SK-N-SH (cell line): ENCODE data around the gene CDH13.

ENCODE experiments used
- CTCF ChIP-seq: fragments of 200-600 bp; sonication (generic); IDR thresholded peaks from 2 replicates; pipeline ENCODE4 v1.6.1; 2017; ENCODE audit warnings: antibody characterized with exemption, mild to moderate bottlenecking, moderate library complexity
- EZH2phosphoT487 ChIP-seq: fragments of 200-600 bp; sonication (generic); IDR thresholded peaks from 2 replicates; pipeline ENCODE4 v1.6.1; 2017; ENCODE audit warnings: low read depth, mixed run types, mild to moderate bottlenecking, antibody characterized with exemption, moderate library complexity, borderline replicate concordance
- FOXJ3 ChIP-seq: sonication (generic); formaldehyde crosslinking; IDR thresholded peaks from 2 replicates; pipeline ENCODE4 v1.5.1; 2020; ENCODE audit warnings: mild to moderate bottlenecking, missing genetic modification reagents
- GABPA ChIP-seq: IDR thresholded peaks from 2 replicates; pipeline ENCODE4 v1.4.0; 2012; ENCODE audit warnings: low read depth, mild to moderate bottlenecking
- JUND ChIP-seq: IDR thresholded peaks from 2 replicates; pipeline ENCODE4 v1.4.0; 2012
- NFIC ChIP-seq: IDR thresholded peaks from 2 replicates; pipeline ENCODE4 v1.4.0; 2012; ENCODE audit warnings: borderline replicate concordance
- POLR2AphosphoS5 ChIP-seq: IDR thresholded peaks from 2 replicates; pipeline ENCODE4 v1.6.1; 2012; ENCODE audit warnings: low read depth, low read length
- RCOR1 ChIP-seq: fragments of 150-350 bp; IDR thresholded peaks from 2 replicates; pipeline ENCODE4 v1.6.1; 2017; ENCODE audit warnings: antibody characterized with exemption, low read length
- REST ChIP-seq: IDR thresholded peaks from 2 replicates; pipeline ENCODE4 v1.6.1; 2012; ENCODE audit warnings: mild to moderate bottlenecking, low read depth, low read length, moderate library complexity
- SIN3A ChIP-seq: IDR thresholded peaks from 2 replicates; pipeline ENCODE4 v1.6.1; 2012; ENCODE audit warnings: low read depth, mild to moderate bottlenecking, low read length, moderate library complexity, borderline replicate concordance
- SMC3 ChIP-seq: IDR thresholded peaks from 2 replicates; pipeline ENCODE4 v1.6.1; 2012; ENCODE audit warnings: low read depth, low read length, improper control_type of control experiment
- TAF1 ChIP-seq: IDR thresholded peaks from 2 replicates; pipeline ENCODE4 v1.6.1; 2012; ENCODE audit warnings: low read depth, mild to moderate bottlenecking, low read length, moderate library complexity, borderline replicate concordance
- TCF12 ChIP-seq: IDR thresholded peaks from 2 replicates; pipeline ENCODE4 v1.4.0; 2012

GRCh38 chr16:83692224-83692623, 1065.5 kb downstream of the CDH13 start:
- TF ChIP-seq REST (no peak), POLR2AphosphoS5 (no peak), NFIC (no peak), RCOR1 (no peak), CTCF (no peak), JUND (no peak), SIN3A (no peak), SMC3 (no peak), GABPA (no peak), TAF1 (no peak), TCF12 (no peak), FOXJ3 (CRISPR knock-in tag) (no peak), EZH2phosphoT487 (no peak)
